ENCODE measurements around the gene PHC2.

DNA sequence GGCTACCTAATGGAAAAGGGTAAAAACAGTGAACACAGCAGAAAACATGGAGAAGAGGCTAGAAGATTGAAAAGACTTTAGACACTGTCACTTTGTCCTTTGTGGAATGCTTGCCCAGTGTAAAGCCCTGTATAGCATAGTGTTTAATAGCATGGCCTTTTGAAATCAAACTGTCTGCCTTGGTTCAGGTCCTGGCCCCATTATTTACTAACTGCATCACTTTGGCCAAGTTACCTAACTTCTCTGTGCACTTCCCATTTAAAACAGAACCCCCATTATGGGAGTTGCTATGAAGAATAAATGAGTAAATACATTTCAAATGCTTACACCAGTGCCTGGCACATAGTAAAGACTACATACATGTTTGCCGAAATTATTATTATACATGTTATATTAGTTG is 12.1 kb downstream of the PHC2 start:
- TF ChIP-seq, protein P1, sequence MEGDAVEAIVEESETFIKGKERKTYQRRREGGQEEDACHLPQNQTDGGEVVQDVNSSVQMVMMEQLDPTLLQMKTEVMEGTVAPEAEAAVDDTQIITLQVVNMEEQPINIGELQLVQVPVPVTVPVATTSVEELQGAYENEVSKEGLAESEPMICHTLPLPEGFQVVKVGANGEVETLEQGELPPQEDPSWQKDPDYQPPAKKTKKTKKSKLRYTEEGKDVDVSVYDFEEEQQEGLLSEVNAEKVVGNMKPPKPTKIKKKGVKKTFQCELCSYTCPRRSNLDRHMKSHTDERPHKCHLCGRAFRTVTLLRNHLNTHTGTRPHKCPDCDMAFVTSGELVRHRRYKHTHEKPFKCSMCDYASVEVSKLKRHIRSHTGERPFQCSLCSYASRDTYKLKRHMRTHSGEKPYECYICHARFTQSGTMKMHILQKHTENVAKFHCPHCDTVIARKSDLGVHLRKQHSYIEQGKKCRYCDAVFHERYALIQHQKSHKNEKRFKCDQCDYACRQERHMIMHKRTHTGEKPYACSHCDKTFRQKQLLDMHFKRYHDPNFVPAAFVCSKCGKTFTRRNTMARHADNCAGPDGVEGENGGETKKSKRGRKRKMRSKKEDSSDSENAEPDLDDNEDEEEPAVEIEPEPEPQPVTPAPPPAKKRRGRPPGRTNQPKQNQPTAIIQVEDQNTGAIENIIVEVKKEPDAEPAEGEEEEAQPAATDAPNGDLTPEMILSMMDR (IDR thresholded peaks at IDR 0.05): no peak
- no peak for TF ChIP-seq POLR2A (IDR thresholded peaks at IDR 0.05)
